GM12801 (cell line): ENCODE results near the gene ATL1.

ENCODE experiments used
- TF ChIP-seq, protein P1 (sequence below): IDR thresholded peaks from one replicate; pipeline ENCODE4 v1.5.1; 2011; ENCODE audit warnings: control low read depth; ENCODE audit not compliant: insufficient read length; ENCODE audit errors: extremely low read depth

Gene ATL1

GRCh38 chr14:50666772-50667683, 107.1 kb downstream of the ATL1 start:
- TF ChIP-seq, protein P1, sequence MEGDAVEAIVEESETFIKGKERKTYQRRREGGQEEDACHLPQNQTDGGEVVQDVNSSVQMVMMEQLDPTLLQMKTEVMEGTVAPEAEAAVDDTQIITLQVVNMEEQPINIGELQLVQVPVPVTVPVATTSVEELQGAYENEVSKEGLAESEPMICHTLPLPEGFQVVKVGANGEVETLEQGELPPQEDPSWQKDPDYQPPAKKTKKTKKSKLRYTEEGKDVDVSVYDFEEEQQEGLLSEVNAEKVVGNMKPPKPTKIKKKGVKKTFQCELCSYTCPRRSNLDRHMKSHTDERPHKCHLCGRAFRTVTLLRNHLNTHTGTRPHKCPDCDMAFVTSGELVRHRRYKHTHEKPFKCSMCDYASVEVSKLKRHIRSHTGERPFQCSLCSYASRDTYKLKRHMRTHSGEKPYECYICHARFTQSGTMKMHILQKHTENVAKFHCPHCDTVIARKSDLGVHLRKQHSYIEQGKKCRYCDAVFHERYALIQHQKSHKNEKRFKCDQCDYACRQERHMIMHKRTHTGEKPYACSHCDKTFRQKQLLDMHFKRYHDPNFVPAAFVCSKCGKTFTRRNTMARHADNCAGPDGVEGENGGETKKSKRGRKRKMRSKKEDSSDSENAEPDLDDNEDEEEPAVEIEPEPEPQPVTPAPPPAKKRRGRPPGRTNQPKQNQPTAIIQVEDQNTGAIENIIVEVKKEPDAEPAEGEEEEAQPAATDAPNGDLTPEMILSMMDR: no peak

DNA sequence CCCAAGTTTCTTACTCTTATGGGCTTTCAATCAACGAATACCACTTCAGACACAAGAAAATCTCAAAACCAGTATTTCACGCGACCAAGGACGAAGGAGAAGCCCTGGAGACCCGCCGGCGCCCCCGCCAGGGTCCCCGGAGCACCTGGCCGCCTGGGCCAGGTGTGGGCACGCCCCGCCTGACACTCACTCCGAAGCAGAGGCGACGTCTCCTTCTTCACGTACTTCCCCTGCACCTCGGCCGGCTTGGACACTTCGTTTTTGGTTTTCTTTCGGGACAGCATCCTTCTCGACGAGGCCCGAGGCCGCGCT, 107.7 kb downstream of the ATL1 start:
- TF ChIP-seq, protein P1: no peak

DNA sequence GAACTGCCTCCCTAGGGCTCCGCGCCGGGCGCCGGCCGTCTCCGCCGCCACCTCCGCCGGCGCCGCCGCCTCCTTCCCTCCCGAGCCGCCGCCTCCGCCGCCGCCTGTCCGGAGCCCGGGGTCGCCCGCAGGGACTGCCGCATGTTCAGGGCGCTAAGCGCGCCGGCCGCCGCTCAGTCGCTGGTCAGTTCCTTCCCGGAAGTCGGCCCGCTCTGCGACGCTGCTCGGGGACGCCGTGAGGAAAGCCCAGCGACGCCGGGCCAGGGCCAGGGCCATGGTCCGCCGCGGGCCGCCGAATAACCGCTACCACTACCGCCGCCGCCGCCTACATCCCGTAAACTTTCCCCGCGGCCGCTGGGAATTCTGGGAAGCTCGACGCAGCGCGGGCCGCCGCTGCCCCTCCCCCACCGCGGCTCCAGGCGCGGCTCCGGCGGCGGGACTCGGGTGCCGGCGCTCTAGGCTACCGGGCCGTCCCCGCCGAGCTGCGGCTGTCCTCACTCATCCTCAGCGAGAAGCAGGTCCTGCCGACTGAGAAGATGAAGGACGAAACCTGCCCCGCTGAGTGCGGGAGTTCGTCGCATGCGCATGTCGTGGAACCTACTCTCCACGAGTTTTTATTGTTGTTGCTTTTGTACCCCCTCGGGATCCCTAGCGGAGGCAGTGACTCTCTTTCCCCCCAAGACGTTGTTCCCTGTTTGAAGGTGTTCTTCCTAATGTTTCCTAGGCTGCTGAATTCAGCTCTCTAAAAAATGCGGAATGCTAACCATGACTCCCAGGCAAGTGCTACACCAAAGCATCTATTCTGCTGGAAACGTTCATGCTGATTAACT, 108.3 kb downstream of the ATL1 start, which contains the start of gene SAV1:
Gene SAV1, minus strand, starts transcription at position 311 of the 830 bp plus-strand sequence. CDS start 339 bp downstream, outside the sequence.
- TF ChIP-seq, protein P1: no peak

- TF ChIP-seq, protein P1: no peak
Observed at GRCh38 chr14:50668826-50669143, 108.8 kb downstream of the ATL1 start.

DNA sequence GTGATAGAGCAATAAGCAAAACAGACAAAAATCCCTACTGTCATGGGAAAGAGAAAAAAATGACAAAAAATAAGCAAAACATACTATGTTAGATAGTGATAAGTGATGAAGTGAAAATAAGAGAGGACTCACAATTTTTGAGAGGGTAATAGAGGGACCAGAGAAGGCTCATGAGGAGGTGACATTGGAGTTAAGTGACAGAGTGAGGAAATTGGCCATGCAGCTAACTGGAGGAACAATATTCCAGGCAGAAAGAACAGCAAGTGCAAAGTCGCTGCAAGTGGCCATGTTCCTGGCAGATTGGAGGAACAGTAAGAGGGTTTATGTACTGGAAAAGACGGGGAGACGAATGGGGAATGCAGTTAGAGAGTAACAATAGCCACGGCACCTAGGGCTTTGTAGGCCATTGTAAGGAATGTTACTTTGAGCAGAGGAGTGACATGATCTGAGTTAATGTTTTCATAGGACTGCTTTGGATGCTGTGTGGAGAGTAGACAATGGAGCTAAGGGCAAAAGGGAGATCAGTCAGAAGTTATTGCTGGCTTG, 109.6 kb downstream of the ATL1 start:
- TF ChIP-seq, protein P1: no peak

DNA sequence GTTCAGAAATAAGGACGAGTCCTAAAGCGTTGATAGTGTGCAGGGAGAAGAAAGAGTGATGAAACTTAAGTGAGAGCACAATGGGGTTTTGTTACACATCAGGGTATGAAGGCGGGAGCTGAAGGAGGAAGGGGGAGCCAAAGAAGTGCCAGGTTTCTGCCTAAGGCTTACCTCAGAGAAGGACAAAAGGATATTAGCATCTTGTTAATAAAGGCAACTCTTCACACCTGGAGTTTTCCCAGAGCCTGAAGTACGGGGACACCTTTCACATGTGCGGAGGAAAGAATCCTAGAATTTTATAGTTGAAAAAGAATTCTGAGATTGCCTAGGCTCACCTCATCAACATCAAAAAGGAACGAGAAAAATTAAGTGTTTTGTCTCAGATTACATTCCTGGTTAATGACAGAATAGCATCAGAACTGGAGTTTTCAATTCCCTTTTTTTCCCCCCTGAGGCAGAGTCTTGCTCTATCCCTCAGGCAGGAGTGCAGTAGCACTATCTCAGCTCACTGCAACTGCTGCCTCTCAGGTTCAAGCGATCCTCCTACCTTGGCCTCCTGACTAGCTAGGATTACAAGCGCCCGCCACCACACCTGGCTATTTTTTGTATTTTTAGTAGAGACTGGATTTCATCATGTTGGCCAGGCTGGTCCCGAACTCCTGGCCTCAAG, 110.4 kb downstream of the ATL1 start:
- TF ChIP-seq, protein P1: no peak

DNA sequence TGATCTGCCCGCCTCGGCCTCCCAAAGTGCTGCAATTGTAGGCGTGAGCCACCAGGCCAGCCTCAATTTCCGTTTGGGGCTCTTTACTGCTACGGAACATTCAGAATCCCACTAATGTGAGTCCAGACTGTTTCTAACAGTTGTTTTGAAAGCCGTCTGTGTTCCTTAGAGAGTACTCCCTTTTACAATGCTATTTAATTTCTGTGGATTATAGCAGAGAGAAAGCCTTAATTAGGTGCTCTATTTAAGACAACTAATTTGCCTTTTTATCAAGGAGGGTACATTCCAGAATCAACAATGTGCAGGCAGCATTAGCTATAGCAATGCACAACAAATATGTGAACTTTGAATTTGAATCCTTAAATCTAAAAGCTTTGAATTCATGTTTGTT, 110.9 kb downstream of the ATL1 start:
- TF ChIP-seq, protein P1: no peak
